NK-92 treated with Interleukin-12 subunit alpha and Interleukin-12 subunit beta, amount 100 ng/mL, for 24 hours (cell line): Measurements from ENCODE around the gene SMYD3.
A peak's percentile ranks its signal among the peaks of the same experiment; 100 is the strongest.
"Not testable (repeated sequence)": the region's sequence is repeated elsewhere in the genome, so short reads cannot be mapped to it uniquely, and the experiment has no call there.

Experiments
- DNase-seq: peaks from one replicate; lab custom pipeline; 2025; lab: John Stamatoyannopoulos, UW

Gene SMYD3

DNA sequence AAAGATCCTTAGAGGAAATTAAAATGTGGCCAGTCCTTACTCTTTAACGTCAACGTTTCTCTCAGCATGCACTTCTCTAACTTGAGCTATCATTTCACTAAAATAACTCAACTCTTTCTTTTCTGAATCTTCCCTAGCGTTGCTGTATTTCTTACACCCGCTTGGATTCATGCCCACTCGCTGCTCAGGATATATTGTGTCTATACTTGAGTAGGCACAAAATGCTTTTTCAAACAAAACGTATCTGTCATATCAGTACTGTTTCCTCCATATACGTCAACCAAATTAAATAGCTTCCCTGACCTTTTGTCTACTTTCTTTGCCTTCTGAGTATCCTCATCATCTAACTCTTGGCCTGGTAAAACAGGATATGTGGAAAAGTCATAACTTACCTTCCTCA, 549.7 kb downstream of the SMYD3 start:
- DNase-seq, result no peak

DNA sequence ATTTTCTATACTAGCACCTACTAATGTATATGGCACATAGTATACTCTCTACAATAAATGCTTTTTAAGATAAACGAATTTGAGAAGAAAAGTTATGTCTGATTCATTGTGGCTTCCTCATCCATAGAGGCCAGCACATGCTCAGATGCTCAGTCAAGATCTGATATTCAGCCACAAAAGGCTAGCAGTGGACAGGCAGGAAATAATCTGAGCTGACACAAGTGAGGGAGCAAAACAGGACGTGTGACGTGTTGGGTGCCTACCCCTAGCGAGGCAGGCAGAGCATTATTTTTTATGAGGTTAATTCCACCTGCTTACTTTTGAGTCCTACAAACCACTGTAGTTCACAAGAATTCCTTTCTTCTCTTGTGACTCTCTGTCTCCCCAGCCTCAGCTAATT, 550.9 kb downstream of the SMYD3 start:
- DNase-seq, result peak; percentile 24

DNA sequence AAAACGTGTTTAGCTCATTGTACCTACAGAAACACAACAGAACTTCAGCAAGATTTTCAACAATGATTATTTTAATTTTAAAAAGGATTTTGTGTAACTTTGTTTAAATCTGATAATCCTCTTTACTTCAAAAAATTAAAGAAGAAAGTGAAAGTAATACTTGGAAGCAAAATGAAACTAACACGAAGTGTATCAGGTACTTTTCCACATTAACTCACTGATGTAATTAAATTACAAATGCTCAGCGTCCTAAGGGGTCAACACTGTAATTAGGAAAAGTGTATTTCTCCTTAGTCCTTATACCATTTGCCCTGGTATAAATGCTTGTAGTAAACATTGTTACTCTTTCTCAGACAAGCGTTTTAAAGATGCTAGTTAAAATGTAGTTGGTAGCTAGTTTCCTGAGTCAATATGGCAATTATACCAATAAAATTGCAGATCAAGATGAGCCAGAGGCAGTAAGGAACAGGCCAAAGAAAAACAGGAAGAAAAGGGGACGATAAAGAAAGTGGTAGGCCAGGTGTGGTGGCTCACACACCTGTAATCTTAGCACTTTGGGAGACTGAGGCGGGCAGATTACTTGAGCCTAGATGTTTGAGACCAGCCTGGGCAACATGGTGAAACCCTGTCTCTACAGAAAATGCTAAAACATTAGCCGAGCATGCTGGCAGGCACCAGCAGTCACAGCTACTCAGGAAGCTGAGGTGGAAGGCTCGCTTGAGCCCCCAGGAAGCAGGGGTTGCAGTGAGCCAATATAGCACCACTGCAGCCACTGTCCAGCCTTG, 553.0 kb downstream of the SMYD3 start:
- DNase-seq, result peak; percentile 17

DNA sequence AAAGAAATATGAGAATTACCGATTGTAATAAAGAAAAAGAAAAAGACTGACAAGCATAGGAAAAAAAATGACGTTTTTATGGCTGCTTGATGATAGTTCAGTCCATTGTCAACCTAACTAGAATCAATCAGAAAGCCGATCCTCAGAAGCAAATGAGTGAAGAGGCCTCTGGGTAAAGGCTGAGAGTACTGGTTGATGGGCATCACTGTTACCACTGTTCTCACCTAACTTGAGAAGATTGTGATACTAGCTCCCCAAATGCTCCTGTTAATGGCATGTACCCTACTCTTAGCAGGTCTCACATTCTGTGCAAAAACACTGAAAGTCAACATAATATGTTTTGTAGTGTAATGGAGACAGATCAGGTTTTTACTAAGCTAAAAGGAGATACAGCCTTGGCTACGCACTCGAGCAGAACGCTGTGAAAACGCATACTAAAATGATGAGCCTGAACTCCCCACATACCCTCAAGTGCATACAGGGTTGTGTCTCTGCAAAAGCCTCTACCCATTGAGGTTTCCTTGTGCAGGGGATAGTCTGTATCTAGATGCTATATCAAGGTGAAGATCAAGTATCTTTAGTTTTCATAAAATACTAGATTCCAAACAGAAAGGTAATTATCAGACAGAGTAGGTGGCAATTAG, 554.6 kb downstream of the SMYD3 start:
- DNase-seq, result no peak

DNA sequence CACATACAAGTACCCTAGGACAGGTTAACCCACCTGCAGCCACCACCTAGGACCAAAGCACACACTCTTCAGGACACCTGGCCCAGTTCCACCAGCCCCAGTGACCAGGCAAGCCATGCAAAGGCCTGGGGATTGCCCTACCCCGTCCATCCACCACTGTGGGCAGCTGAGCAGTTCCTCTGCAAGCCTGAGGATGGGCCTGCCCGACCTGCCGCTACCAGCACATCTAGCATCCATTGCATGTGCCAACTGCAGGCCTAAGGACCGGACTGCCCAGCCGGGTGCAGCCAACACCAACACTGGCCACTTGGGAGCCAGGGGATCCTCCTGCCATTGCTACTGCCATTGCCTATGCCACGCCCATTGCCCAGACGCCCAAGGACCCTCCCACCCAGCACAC, 558.3 kb downstream of the SMYD3 start:
- DNase-seq, result no peak

DNA sequence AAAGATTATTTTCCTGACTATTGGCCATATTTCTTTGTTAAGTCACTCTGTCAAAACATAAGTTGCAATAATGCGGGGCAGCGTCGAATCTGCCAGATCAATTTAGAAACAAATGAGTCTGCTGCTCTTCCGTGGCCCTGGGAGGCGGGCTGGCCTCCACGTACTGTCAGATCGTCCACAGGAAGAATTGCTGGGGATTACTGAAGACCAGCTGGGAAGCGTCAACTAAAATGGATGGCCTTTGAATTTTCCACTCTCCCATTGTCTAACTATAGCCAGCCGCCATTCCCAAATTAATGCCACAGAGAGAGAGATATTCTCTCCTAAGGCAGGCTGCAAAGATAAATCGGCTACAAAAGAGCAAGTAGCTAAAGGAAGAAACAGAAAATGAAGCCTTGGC, 560.2 kb downstream of the SMYD3 start:
- DNase-seq, result no peak

DNA sequence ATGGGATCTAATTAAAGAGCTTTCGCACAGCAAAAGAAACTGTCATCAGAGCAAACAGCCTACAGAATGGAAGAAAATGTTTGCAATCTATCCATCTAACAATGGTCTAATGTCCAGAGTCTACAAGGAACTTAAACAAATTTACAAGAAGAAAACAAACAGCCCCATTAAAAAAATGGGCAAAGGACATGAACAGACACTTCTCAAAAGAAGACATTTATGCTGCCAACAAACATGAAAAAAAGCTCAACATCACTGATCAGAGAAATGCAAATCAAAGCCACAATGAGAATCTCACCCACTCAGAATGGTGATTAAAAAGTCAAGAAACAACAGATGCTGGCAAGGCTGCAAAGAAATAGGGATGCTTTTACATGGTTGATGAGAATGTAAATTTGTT, 561.9 kb downstream of the SMYD3 start:
- not testable (repeated sequence) for DNase-seq

DNA sequence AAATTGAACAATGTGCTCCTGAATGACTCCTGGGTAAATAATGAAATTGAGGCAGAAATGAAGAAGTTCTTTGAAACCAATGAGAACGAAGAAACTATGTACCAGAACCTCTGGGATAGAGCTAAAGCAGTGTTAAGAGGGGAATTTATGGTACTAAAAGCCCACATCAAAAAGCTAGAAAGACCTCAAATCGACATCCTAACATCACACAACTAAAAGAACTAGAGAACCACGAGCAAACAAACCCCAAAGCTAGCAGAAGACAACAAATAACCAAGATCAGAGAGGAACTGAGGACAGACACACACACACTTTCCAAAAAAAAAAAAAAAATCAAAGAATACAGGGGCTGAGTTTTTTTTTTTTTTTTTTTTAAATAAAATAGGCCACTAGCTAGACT, 564.2 kb downstream of the SMYD3 start:
- DNase-seq, result no peak

DNA sequence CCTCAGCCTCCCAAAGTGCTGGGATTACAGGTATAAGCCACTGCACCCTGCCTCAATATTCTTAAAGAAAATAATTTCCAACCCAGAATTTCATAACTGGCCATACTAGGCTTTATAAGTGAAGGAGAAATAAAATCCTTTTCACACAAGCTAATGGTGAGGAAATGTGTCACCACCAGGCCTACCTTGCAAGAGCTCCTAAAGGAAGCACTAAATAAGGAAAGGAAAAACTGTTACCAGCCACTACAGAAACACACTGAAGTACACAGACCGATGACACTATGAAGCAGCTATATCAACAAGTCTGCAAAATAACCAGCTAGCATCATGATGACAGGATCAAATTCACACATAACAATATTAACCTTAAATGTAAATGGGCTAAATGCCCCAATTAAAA, 565.3 kb downstream of the SMYD3 start:
- DNase-seq, result not testable (repeated sequence)

DNA sequence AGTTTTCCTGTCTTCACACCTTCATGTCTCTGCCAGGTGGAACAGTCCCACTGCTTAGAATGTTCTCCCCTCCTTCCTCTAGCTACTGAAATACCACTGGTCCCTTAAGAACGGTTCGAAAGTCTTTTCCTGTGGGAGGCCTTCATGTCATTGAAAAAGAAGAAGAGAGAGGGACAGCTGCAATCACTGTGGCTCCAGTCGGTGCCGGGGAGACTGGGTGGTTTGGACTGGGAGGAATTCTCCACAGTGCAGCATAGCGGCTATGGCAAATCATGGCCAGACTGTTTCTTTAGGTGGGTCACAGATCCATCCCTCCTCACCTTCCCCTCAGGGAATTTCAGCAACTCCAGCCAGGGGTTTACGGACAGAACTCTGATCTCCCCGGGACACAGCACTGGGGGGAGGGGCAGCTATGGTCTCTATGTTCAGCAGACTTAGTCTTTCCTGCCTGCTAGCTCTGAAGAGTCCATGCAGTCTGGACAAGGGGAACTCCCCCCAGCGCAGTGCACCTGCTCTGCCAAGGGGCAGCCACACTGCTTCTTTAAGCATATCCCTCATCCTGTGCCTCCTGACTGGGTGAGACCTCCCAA, 567.2 kb downstream of the SMYD3 start:
- DNase-seq, result no peak

DNA sequence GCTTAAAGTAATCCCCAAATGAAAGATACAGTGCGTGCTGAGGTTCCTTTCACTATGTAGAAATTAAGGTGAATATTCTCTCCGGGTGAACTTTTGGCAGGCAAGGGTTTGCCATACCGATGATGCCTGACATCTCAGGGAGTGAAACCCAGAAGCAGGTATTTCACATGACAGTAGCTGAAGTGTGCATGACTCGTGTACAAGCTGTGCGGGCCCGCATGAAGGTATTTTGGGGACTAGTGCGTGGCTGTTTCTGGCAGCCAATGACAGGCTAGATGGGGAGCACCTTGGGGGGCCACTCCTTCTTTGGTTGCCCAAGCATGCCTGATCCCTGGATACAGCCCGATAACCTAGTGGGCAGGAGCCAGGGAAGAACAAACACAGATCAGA, 569.0 kb downstream of the SMYD3 start:
- DNase-seq, result no peak

DNA sequence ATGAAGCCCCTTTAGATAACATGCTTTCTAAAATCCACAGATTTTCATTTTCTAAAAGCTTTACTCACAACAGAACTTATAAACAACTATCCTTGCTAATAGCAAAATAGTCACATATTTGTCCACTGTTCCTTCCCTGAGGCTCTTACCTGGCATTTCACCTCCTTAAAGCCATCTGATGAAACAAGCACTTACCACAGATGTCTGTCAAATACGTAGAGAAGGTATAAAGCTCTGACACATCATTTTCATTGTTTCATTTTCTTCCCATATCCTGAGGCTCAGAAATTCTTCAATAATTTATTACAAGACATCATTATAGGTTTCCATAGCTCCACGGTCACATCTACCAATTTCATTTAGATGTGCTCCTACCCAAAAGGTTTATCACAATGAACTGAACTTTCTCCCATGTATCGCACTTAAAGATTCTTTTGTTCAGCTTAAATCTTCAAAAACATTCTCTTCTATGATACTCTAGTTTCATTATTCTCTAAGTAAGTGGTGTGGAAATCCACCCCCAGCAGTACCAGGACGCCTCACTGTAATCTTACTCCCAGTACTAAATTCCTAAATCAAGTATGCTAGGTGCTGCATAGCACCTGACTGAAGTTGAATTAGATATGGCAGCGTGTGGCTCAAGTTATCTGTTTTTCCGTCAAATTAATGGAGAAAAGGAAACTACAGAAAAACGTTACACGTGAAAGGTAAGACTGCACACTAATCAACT, 569.6 kb downstream of the SMYD3 start:
- no peak for DNase-seq

DNA sequence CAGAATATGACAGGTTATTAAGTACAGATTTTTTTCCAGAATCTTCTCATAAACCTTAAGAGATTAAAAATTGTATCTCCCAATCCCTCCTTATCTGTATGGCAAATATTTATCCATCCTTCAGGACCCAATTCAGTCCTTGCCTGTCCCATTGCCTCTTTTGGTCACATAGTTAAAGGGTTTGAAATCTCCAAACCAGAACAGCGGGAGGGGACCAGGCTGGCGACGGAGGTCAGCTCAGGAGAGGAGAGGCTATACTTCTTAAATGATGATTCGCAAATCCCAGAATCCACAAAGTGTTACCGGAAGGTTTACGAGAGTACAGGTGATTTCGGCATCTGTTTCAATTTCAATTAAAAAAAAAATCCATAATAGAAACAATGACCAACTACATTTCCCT, 572.7 kb downstream of the SMYD3 start:
- DNase-seq, result no peak

DNA sequence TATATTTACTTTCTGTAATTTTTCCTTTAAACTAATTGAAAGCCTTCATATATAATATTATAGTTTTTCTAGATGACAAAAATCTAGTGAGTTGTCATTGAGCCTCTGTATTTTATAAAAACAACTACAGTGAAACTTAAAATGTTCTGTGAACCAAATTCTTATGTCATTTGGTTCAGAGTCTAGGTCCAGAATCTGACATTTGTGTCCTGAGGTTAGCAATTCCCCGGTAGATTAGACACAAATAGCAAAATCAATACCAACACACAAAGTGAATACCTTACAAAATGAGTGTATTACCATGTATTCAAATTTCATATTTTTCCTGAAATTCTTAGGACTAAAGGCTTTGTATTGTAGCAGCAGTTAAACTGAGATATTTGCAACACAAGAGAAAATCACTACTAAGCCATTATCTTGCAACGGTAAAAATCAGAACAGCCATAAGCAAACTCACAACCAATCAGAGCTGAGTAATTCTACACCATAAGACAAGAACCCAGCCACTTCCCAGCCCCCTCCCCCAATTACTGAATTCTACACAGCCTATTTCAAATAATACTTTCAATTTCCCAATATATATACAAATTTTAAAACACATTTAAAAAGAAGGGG, 573.5 kb downstream of the SMYD3 start:
- no peak for DNase-seq

DNA sequence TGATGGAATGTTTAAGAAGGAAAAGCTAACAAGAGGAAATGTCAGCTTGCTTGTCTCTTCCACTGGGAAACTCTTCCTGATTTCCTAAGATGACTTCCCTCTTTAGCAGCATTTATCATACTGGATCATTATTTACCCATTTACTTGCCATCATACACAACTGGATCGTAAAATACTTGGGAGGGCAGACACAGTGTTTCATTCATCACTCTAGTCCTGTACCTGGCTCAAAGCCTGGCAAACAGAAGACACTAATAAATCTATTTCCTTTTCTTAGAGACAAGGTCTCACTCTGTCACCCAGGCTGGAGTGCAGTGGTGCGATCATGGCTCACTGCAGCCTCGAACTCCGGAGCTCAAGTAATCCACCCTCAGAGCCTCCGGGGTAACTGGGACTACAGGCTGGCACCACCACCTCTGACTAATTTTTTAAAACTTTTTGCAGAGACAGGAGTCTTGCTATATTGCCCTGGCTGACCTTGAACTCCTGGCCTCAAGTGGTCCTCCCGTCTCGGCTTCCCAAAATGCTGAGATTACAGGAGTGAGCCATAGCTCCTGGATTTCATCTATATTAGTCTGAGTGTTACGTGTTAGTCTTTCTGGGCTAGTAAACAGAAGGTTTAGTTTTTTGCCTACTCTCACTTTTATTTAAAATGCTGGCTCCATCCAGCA, 574.6 kb downstream of the SMYD3 start:
- no peak for DNase-seq

DNA sequence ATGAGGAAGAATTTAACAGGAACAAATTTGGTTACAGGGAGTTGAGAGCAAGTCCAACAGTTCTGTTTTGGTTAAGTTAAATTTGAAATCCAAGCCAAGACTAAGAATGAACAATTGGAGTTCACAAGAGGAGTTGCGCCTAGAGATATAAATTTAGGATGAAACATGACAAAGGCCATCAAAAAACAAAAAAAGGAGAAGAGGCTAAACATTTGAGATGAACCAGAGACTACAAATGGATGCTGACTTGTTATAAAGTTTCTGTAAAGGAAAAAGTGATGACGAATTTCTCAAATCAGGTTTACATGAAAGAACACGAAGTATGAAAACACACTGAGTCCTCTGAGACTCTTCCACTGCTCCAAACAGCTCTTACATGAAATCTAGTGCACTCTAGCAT, 575.6 kb downstream of the SMYD3 start:
- DNase-seq, result no peak

DNA sequence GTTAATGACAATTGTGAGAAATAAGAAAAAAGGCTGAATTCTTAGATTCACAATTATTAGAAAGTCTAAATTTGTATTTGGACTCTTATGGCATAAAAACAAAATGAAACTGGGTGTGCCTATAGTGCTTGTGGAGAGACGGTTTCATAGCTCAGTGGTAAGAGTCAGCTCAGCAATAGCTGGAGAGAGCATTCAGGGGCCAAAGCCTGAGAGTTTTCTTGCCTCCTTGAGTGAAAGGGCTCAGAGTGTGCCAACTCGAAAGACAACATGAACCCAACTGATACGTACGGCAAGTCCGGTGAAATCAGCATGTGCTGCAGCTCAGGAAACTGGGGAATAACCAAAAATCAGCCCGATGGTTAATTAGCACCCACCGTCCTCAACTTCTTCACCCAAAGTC, 577.9 kb downstream of the SMYD3 start:
- no peak for DNase-seq

DNA sequence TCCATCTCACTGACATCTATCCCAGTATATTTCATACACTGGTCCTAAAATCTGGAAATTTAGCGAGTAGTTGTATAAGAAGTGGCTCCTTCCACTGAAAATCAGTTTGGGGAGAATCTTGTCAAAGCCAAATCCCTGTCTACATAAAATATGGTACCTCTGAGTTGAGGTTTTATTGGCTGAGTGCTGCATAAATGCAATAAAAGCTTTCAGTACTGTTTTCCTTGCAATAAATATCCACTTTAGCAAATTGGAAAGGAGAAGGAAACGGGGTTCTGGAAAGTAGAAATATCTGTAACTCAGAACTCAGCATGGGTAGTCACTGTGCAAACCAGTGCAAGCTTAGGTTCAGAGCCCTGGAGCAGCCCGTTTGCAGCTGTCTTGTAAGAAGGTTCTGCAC, 580.2 kb downstream of the SMYD3 start:
- DNase-seq, result no peak

DNA sequence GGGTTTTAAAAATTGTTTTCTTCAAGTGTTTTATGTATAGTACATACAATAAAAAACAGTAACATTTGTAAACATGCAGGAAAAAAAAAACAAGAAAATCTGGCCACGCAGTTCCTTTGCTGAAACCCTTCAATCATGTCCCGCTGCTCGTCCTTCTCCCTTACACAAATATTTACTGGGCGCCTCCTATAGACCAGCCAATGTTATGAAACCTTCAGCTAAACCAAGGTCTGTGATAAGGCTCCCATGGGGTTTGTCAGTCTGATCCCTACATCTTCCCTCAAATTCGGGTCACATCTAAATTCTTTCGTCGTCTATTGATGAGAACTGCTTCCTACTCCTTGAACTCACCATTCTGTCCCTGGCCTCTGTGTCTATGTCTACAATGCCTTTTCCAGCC, 583.9 kb downstream of the SMYD3 start:
- DNase-seq, result no peak

DNA sequence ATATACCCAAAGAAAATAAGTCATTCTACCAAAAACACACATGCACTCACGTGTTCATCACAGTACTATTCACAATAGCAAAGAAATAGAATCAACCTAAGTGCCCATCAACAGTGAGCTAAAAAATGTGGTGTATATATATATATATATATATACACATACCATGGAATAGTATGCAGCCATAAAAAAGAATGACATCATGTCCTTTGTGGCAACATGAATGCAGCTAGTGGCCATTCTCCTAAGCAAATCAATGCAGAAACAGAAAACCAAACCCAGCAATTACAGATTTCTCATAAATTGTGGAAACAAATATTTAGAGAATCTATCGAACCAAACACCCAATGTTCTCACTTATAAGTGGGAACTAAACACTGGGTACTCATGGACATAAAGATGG, 585.7 kb downstream of the SMYD3 start:
- DNase-seq, result no peak

DNA sequence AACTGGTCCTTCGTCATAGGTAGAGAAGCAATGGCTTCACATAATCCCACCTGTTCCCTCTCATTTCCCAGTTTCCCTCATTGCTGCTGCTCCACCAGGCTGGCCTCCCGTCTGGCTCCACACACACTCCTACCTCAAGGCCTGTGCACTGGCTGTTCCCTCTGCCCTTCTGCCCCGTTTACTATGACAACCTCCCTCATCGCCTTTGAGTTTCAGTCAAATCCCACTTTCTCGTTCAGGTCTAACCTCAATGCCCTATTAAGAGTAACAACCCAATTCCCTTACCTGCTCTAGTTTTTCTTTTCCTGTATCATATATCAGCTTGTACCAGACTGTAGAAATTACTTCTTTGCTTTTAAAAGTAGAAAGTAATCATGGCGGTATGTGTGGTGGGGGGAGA, 589.7 kb downstream of the SMYD3 start:
- DNase-seq, result no peak

DNA sequence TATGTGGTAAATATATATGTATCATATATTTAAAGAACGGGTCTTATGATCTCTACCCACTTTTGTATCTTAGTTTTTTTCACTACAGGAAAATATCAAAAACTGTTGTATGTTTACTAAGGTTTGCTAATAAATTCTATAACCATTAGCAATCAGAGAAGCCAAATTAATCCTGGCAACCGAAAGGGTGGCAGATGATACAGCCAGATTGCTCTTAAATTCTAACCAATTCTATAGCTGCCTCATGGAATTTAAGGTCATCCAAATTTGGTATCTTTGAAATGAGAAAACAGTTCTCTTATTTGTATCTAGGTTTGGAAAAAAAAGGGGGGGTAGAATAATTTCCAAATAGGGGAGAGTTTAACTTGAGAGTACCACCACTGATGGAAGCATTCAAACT, 591.2 kb downstream of the SMYD3 start:
- DNase-seq, result no peak
